ENCODE results near the gene ZNF236. TPM values are rescaled to one million over a fixed set of nuclear protein-coding genes. Genes with fewer than 3 reads are reported as not detected.

The ZNF236 gene
- total and polyA plus RNA-seq, 2 donors (not counting 3 experiments of a cell fraction or from before 2014, with no cell fraction given), result 4.5 to 14.7 TPM

DNA sequence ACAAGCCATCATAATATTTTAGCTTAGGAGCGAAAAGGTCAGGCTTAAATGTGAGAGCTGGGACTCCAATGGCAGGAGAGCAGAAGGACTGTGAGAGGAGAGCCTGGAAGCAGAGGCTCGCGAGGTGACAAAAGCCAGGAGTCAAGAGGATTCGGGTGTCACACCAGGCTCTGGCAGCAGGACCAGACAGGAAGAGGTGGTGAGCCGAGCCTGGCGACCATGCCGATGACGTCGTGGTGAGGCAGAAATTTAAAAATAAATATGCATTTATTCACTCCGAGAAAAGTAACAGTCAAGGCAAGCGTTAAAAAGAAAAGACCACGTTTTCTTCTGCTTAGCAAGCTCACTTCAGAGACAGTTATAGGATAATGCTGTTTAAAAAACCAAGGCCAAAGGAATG lies 31.3 kb upstream of the ZNF236 start:
- Histone ChIP-seq H4K20me1 (replicated peaks; ENCODE audit: control insufficient read depth, extremely low read depth, insufficient read depth, low read length) (no peaks in the 10 kb centered on the region), H3K79me2 (ENCODE audit: control insufficient read depth, insufficient read depth, low read length) (no peaks in the 10 kb centered on the region), H2AFZ (ENCODE audit: low read depth, low read length) (no peak overlapping the region), H3K27me3 (ENCODE audit: control insufficient read depth in 2 of 2, insufficient read depth in 2 of 2, low read length in 2 of 2) (no peaks in the 10 kb centered on the region), H3K4me1 (ENCODE audit: control insufficient read depth, extremely low read depth, insufficient read depth, low read length) (no peaks in the 10 kb centered on the region), H3K4me3 (replicated peaks in 1 of 3; ENCODE audit: insufficient read depth in 1 of 3, low read depth in 1 of 3, low read length in 3 of 3) (no peak overlapping the region), H3K4me2 (ENCODE audit: insufficient read depth, low read length) (no peak overlapping the region), H3K36me3 (ENCODE audit: control insufficient read depth in 2 of 2, extremely low read depth in 1 of 2, insufficient read depth in 2 of 2, low read length in 2 of 2) (no peaks in the 10 kb centered on the region), H3K27ac (ENCODE audit: insufficient read depth, low read depth, low read length) (no peak overlapping the region), H3K9me3 (replicated peaks; ENCODE audit: control insufficient read depth, insufficient read depth, low read length) (no peaks in the 10 kb centered on the region), H3K9me1 (replicated peaks; ENCODE audit: control insufficient read depth, extremely low read depth, insufficient read depth, low read length) (no peaks in the 10 kb centered on the region), H3K9ac (replicated peaks; ENCODE audit: extremely low read depth, insufficient read depth, low read length) (no peak overlapping the region)
- FAIRE-seq, result no peak
- no peak for DNase-seq (ENCODE audit: low read depth, low spot score)
- TF ChIP-seq, protein P1, sequence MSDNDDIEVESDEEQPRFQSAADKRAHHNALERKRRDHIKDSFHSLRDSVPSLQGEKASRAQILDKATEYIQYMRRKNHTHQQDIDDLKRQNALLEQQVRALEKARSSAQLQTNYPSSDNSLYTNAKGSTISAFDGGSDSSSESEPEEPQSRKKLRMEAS (IDR thresholded peaks at IDR 0.05; ENCODE audit: insufficient read depth, insufficient read length), result no peak
- TF ChIP-seq POLR2A (IDR thresholded peaks at IDR 0.05; ENCODE audit: low read depth, low read length), result no peak
- no peak for TF ChIP-seq JUN (IDR thresholded peaks at IDR 0.05; ENCODE audit: borderline replicate concordance, insufficient read depth, insufficient read length, low read depth)
- TF ChIP-seq EZH2 (IDR thresholded peaks at IDR 0.05; ENCODE audit: borderline replicate concordance, low read depth, low read length, severe bottlenecking), result no peak
- TF ChIP-seq FOS (IDR thresholded peaks at IDR 0.05; ENCODE audit: borderline replicate concordance, insufficient read depth, low read length), result no peak
- TF ChIP-seq POLR2AphosphoS5 (IDR thresholded peaks at IDR 0.05; ENCODE audit: insufficient read depth, low read depth, low read length), result no peak
- TF ChIP-seq, protein P2, sequence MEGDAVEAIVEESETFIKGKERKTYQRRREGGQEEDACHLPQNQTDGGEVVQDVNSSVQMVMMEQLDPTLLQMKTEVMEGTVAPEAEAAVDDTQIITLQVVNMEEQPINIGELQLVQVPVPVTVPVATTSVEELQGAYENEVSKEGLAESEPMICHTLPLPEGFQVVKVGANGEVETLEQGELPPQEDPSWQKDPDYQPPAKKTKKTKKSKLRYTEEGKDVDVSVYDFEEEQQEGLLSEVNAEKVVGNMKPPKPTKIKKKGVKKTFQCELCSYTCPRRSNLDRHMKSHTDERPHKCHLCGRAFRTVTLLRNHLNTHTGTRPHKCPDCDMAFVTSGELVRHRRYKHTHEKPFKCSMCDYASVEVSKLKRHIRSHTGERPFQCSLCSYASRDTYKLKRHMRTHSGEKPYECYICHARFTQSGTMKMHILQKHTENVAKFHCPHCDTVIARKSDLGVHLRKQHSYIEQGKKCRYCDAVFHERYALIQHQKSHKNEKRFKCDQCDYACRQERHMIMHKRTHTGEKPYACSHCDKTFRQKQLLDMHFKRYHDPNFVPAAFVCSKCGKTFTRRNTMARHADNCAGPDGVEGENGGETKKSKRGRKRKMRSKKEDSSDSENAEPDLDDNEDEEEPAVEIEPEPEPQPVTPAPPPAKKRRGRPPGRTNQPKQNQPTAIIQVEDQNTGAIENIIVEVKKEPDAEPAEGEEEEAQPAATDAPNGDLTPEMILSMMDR (IDR thresholded peaks at IDR 0.05; ENCODE audit: extremely low read depth in 1 of 2, insufficient read depth in 1 of 2, low read depth in 1 of 2, low read length in 2 of 2), result no peak
- no peak for TF ChIP-seq MYC (IDR thresholded peaks at IDR 0.05; ENCODE audit: low read depth, low read length)
- no peak for TF ChIP-seq GATA2 (IDR thresholded peaks at IDR 0.05; ENCODE audit: insufficient read depth, insufficient read length, low read depth, low read length)
- dilution Hi-C loops (cut with MboI; ENCODE audit: extremely low pct_ligation_motif_present, low sequenced_read_pairs), result no loop called here
- ChIA-PET POLR2A (no interaction called here), CTCF (interaction anchor here (1.3 to 5.5 kb wide), 2 partner anchors 11 to 81 kb away, joined by 3 to 40 read pairs; no protein-coding TSS in a partner anchor)
- no TSS peak for BruUV-seq (replicated peaks)
- intact Hi-C loops (cut with micrococcal nuclease), result no loop called here

All from endothelial cell of umbilical vein (primary cell).